ENCODE data around the gene XPO6.
A peak's percentile ranks its signal among the peaks of the same experiment; 100 is the strongest.

The XPO6 gene

GRCh38 chr16:28219282-28219681 lies 7.5 kb upstream of the XPO6 start (continued):
- TF ChIP-seq, protein P1, sequence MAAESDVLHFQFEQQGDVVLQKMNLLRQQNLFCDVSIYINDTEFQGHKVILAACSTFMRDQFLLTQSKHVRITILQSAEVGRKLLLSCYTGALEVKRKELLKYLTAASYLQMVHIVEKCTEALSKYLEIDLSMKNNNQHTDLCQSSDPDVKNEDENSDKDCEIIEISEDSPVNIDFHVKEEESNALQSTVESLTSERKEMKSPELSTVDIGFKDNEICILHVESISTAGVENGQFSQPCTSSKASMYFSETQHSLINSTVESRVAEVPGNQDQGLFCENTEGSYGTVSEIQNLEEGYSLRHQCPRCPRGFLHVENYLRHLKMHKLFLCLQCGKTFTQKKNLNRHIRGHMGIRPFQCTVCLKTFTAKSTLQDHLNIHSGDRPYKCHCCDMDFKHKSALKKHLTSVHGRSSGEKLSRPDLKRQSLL (tag by site-specific recombination; IDR thresholded peaks at IDR 0.05) = no peak
- TF ChIP-seq ZNF16 (tag by site-specific recombination; IDR thresholded peaks at IDR 0.05; ENCODE audit: low read depth) (no peak), ZNF549 (tag by site-specific recombination; IDR thresholded peaks at IDR 0.05) (no peak), ZNF548 (tag by site-specific recombination; IDR thresholded peaks at IDR 0.05) (no peak), ZNF843 (tag by site-specific recombination; IDR thresholded peaks at IDR 0.05) (no peak), ZBTB48 (tag by site-specific recombination; IDR thresholded peaks at IDR 0.05) (0 out of 2 replicates have a peak, but pooled peaks have one; percentile 35), ZNF280C (tag by site-specific recombination; IDR thresholded peaks at IDR 0.05) (no peak), ZNF362 (tag by site-specific recombination; IDR thresholded peaks at IDR 0.05) (no peak), ZNF529 (tag by site-specific recombination; IDR thresholded peaks at IDR 0.05; ENCODE audit: insufficient replicate concordance) (no peak)
- TF ChIP-seq, protein P2, sequence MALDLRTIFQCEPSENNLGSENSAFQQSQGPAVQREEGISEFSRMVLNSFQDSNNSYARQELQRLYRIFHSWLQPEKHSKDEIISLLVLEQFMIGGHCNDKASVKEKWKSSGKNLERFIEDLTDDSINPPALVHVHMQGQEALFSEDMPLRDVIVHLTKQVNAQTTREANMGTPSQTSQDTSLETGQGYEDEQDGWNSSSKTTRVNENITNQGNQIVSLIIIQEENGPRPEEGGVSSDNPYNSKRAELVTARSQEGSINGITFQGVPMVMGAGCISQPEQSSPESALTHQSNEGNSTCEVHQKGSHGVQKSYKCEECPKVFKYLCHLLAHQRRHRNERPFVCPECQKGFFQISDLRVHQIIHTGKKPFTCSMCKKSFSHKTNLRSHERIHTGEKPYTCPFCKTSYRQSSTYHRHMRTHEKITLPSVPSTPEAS (tag by site-specific recombination; IDR thresholded peaks at IDR 0.05) = no peak

GRCh38 chr16:28218109-28218508 lies 6.3 kb upstream of the XPO6 start:
- no peak overlapping the region for H3K27ac ChIP-seq (ENCODE audit: extremely low read depth, low read depth, low read length)
- no peaks in the 10 kb centered on the region for H3K4me1 ChIP-seq (ENCODE audit: control insufficient read depth, insufficient read depth, low read length)
- ChIA-PET POLR2A (interaction anchor here (0.7 kb wide), 1 partner anchor 14 kb away, joined by 4 read pairs; no protein-coding TSS in a partner anchor), CTCF (interaction anchor here (0.6 to 2.1 kb wide), 18 partner anchors 9 to 703 kb away, joined by 3 to 10 read pairs (median 4); no protein-coding TSS in a partner anchor)
- no peaks in the 10 kb centered on the region for H3K9me3 ChIP-seq (ENCODE audit: control insufficient read depth, insufficient read depth, low read depth, low read length)
- no peaks in the 10 kb centered on the region for H3K36me3 ChIP-seq (ENCODE audit: control insufficient read depth in 2 of 2, insufficient read depth in 1 of 2, low read length in 2 of 2)
- TF ChIP-seq ZNF391 (tag by site-specific recombination; IDR thresholded peaks at IDR 0.05; ENCODE audit: borderline replicate concordance, low read depth) (no peak), ZNF654 (tag by site-specific recombination; IDR thresholded peaks at IDR 0.05; ENCODE audit: low read depth) (peak; percentile 67), GLI4 (tag by site-specific recombination; IDR thresholded peaks at IDR 0.05) (0 out of 2 replicates have a peak, but pooled peaks have one; percentile 46), ZBTB10 (tag by site-specific recombination; IDR thresholded peaks at IDR 0.05) (no peak), ZNF529 (tag by site-specific recombination; IDR thresholded peaks at IDR 0.05; ENCODE audit: insufficient replicate concordance) (no peak), ZNF768 (tag by site-specific recombination; IDR thresholded peaks at IDR 0.05) (0 out of 2 replicates have a peak, but pooled peaks have one; percentile 10)
- TF ChIP-seq, protein P3, sequence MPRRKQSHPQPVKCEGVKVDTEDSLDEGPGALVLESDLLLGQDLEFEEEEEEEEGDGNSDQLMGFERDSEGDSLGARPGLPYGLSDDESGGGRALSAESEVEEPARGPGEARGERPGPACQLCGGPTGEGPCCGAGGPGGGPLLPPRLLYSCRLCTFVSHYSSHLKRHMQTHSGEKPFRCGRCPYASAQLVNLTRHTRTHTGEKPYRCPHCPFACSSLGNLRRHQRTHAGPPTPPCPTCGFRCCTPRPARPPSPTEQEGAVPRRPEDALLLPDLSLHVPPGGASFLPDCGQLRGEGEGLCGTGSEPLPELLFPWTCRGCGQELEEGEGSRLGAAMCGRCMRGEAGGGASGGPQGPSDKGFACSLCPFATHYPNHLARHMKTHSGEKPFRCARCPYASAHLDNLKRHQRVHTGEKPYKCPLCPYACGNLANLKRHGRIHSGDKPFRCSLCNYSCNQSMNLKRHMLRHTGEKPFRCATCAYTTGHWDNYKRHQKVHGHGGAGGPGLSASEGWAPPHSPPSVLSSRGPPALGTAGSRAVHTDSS (tag by site-specific recombination; IDR thresholded peaks at IDR 0.05) = no peak
- no peak overlapping the region for H3K4me3 ChIP-seq (ENCODE audit: low read depth, low read length)

Data from HEK293 (cell line).